HepG2 (cell line): ENCODE results near the gene ENC1. TPM values are rescaled to one million over a fixed set of nuclear protein-coding genes. Genes with fewer than 3 reads are reported as not detected.

ENCODE experiments used
- ATAC-seq: fragments of 200-7000 bp; cut with Tn5 transposase; 3 replicates; pipeline ENCODE4 v1.9.1; 2020; ENCODE audit warnings: mild to moderate bottlenecking, moderate library complexity
- BruUV-seq: library from RNA; stranded (reverse); fragments of 400-500 nt; replicated peaks from 2 replicates; lab custom pipeline; 2021; lab: Mats Ljungman, UMichigan
- CTCF ChIA-PET: fragments of 300-600 bp; formaldehyde crosslinking; extraction: SDS; loops from one replicate; lab custom pipeline; 2021; ENCODE audit warnings: low total read pairs, inconsistent platforms, low intra/inter-chr PET ratio; lab: Yijun Ruan, JAX
- POLR2A ChIA-PET: fragments of 350-600 bp; sonication (Branson Sonifier 250); formaldehyde crosslinking; loops from one replicate; lab custom pipeline; 2020; ENCODE audit warnings: antibody characterized with exemption, inconsistent platforms; lab: Yijun Ruan, JAX
- DNase-seq: peaks from one replicate; pipeline ENCODE4 v3.0.0-alpha.2; 2015; ENCODE audit warnings: low spot score
- FAIRE-seq: peaks from 3 replicates; lab custom pipeline; 2011; peaks lifted over from hg19 to GRCh38; lab: Jason Lieb, UNC
- H2AFZ ChIP-seq: one replicate; pipeline ENCODE4 v1.6.1; 2011; ENCODE audit warnings: low read length, inconsistent platforms
- H3K27ac ChIP-seq: fragments of 300-600 bp; 3 replicates; pipeline ENCODE4 v1.8.0; 2011; ENCODE audit warnings: mixed run types, mild to moderate bottlenecking, mixed read lengths, low read length, inconsistent platforms; ENCODE audit not compliant: insufficient read depth; ENCODE audit errors: extremely low read length
- H3K27me3 ChIP-seq, 2 experiments: fragments of 200-600 bp in 1 of 2; 2 replicates in 1 of 2; 3 replicates in 1 of 2; pipeline versions ENCODE4 v1.6.0 to v1.8.0; 2011; ENCODE audit warnings: low read length in 2 of 2, mild to moderate bottlenecking in 2 of 2, moderate library complexity in 2 of 2, inconsistent platforms in 1 of 2; ENCODE audit not compliant: insufficient read depth in 2 of 2, control insufficient read depth in 1 of 2
- H3K36me3 ChIP-seq, 2 experiments: fragments of 200-600 bp in 1 of 2; replicated peaks in 1 of 2; 2 replicates in 1 of 2; 3 replicates in 1 of 2; pipeline versions ENCODE4 v1.5.1 to v1.8.0; 2011; ENCODE audit warnings: low read length in 2 of 2, inconsistent platforms in 1 of 2; ENCODE audit not compliant: insufficient read depth in 2 of 2, control insufficient read depth in 1 of 2
- H3K4me1 ChIP-seq: 2 replicates; pipeline ENCODE4 v1.5.1; 2012; ENCODE audit warnings: low read length, inconsistent platforms; ENCODE audit not compliant: insufficient read depth
- H3K4me2 ChIP-seq: 2 replicates; pipeline ENCODE4 v1.6.0; 2011; ENCODE audit warnings: low read depth, low read length, inconsistent platforms
- H3K4me3 ChIP-seq, 3 experiments: fragments of 200-600 bp in 1 of 3; sonication (generic), shearing (Covaris generic) in 1 of 3; replicated peaks in 1 of 3; 2 replicates each; pipeline ENCODE4 v1.5.1; 2011 to 2016; ENCODE audit warnings: low read length in 3 of 3, inconsistent platforms in 2 of 3, low read depth in 2 of 3, mild to moderate bottlenecking in 2 of 3, control low read depth in 1 of 3, mixed read lengths in 1 of 3; ENCODE audit not compliant: insufficient read depth in 1 of 3
- H3K79me2 ChIP-seq: one replicate; pipeline ENCODE4 v1.6.1; 2011; ENCODE audit warnings: low read length, inconsistent platforms; ENCODE audit not compliant: insufficient read depth
- H3K9ac ChIP-seq: 2 replicates; pipeline ENCODE4 v1.6.0; 2011; ENCODE audit warnings: mild to moderate bottlenecking, low read depth, low read length, inconsistent platforms; ENCODE audit not compliant: insufficient read depth
- H3K9me3 ChIP-seq: 2 replicates; pipeline ENCODE4 v1.5.1; 2012; ENCODE audit warnings: mild to moderate bottlenecking, low read length
- H4K20me1 ChIP-seq: 2 replicates; pipeline ENCODE4 v1.6.0; 2011; ENCODE audit warnings: inconsistent platforms, mild to moderate bottlenecking, low read length, moderate library complexity; ENCODE audit not compliant: insufficient read depth
- GMEB1 ChIP-seq: sonication (generic); formaldehyde crosslinking; IDR thresholded peaks from 2 replicates; pipeline ENCODE4 v1.5.1; 2020; ENCODE audit warnings: missing genetic modification reagents, mild to moderate bottlenecking, borderline replicate concordance
- HDAC2 ChIP-seq: sonication (generic); formaldehyde crosslinking; IDR thresholded peaks from 2 replicates; pipeline ENCODE4 v1.4.0; 2020; ENCODE audit warnings: missing genetic modification reagents
- HMGXB4 ChIP-seq, 2 experiments: sonication (generic) in 1 of 2; formaldehyde crosslinking in 1 of 2; IDR thresholded peaks; 2 replicates each; pipeline versions ENCODE4 v1.4.0 to v1.6.1; 2018 to 2020; ENCODE audit warnings: missing genetic modification reagents in 2 of 2, borderline replicate concordance in 1 of 2, low read depth in 1 of 2, mild to moderate bottlenecking in 1 of 2, missing biosample characterization in 1 of 2
- HOXA9 ChIP-seq: sonication (generic); formaldehyde crosslinking; IDR thresholded peaks from 2 replicates; pipeline ENCODE4 v1.8.1; 2022; ENCODE audit warnings: missing genetic modification reagents, mild to moderate bottlenecking, moderate library complexity, borderline replicate concordance
- KLF15 ChIP-seq: sonication (generic); formaldehyde crosslinking; IDR thresholded peaks from 2 replicates; pipeline ENCODE4 v1.8.1; 2023; ENCODE audit warnings: borderline replicate concordance, mild to moderate bottlenecking, inconsistent platforms, missing genetic modification reagents, mixed read lengths
- MBD4 ChIP-seq: IDR thresholded peaks from 2 replicates; pipeline ENCODE4 v1.6.1; 2012; ENCODE audit warnings: low read length, inconsistent platforms, borderline replicate concordance
- REXO4 ChIP-seq: sonication (generic); formaldehyde crosslinking; IDR thresholded peaks from 2 replicates; pipeline ENCODE4 v1.8.0; 2022; ENCODE audit warnings: missing genetic modification reagents, mild to moderate bottlenecking, borderline replicate concordance
- ZNF224 ChIP-seq: sonication (generic); formaldehyde crosslinking; IDR thresholded peaks from 2 replicates; pipeline ENCODE4 v1.5.0; 2020; ENCODE audit warnings: mild to moderate bottlenecking, missing genetic modification reagents
- ZNF431 ChIP-seq: sonication (generic); formaldehyde crosslinking; IDR thresholded peaks from 2 replicates; pipeline ENCODE4 v1.9.0; 2022; ENCODE audit warnings: missing genetic modification reagents, low read depth, mild to moderate bottlenecking, borderline replicate concordance
- ZNF720 ChIP-seq: sonication (generic); formaldehyde crosslinking; IDR thresholded peaks from 2 replicates; pipeline ENCODE4 v1.4.0; 2020; ENCODE audit warnings: missing genetic modification reagents
- ZNF768 ChIP-seq: sonication (generic); formaldehyde crosslinking; IDR thresholded peaks from 2 replicates; pipeline ENCODE4 v1.4.0; 2020; ENCODE audit warnings: missing genetic modification reagents
- WGBS: methylation state at CpG from one replicate; pipeline ENCODE4 v1.1.6; 2017; ENCODE audit warnings: low lambda C conversion rate; 5-methylcytosine and 5-hydroxymethylcytosine counted together
- in situ Hi-C: cut with HindIII; loops from 2 replicates; pipeline ENCODE4 v1.10.0; 2017; ENCODE audit warnings: low pct_unique_long_range_greater_than_20kb; ENCODE audit not compliant: extremely low pct_ligation_motif_present
- intact Hi-C: fragments of 100-400 bp; cut with micrococcal nuclease; formaldehyde crosslinking; loops from one replicate; pipeline ENCODE4 v1.10.0; 2022; ENCODE audit not compliant: unreplicated experiment
- polyA plus RNA-seq, 8 experiments: library from polyadenylated mRNA; depleted of rRNA in 3 of 8; stranded (reverse) in 7 of 8; unstranded in 1 of 8; fragments of >200 nt; fragmentation: Illumina TruSeq in 4 of 8; extraction: Trizol in 4 of 8; gene quantifications; 2 replicates each; pipeline versions ENCODE4 v1.2.1 to v1.2.3, GENCODE V29; 2011 to 2016; ENCODE audit warnings: low read depth in 4 of 8, missing spikeins in 1 of 8, mixed read lengths in 1 of 8; ENCODE audit not compliant: insufficient read depth in 1 of 8
- total RNA-seq, 5 experiments: library from RNA; depleted of rRNA; stranded (reverse); fragments of >200 nt; fragmentation: Illumina TruSeq; extraction: Trizol; gene quantifications; 2 replicates each; pipeline ENCODE4 v1.2.3, GENCODE V29; 2016; ENCODE audit warnings: low read depth in 1 of 5
- TF ChIP-seq, protein P1 (sequence below): sonication (generic); formaldehyde crosslinking; IDR thresholded peaks from 2 replicates; pipeline ENCODE4 v1.8.1; 2023; ENCODE audit warnings: mild to moderate bottlenecking, missing genetic modification reagents
- TF ChIP-seq, protein P2 (sequence below): IDR thresholded peaks from 2 replicates; pipeline ENCODE4 v1.6.1; 2016; ENCODE audit warnings: low read depth, missing genetic modification reagents, missing compliant biosample characterization

Gene ENC1
- total and polyA plus RNA-seq, 2 of the 13 experiments (the other 11 are each of a cell fraction or from before 2014, with no cell fraction given), result 63.8 to 64.4 TPM

GRCh38 chr5:74624501-74624900 lies 16.0 kb downstream of the ENC1 start:
- no peak overlapping the region for H3K4me2 ChIP-seq
- FAIRE-seq, result no peak
- H3K4me1 ChIP-seq, result peaks cover 46% of the 10 kb centered on the region
- ChIA-PET POLR2A (no interaction called here), CTCF (no interaction called here)
- in situ Hi-C loops (no loop called here), intact Hi-C loops (no loop called here)
- WGBS, result 98% methylated on average over 4 of the region's 4 CpGs
- no peak for ATAC-seq
- no peaks in the 10 kb centered on the region for H3K79me2 ChIP-seq
- H3K27me3 ChIP-seq, result no peaks in the 10 kb centered on the region
- BruUV-seq, result no TSS peak
- no peak overlapping the region for H3K4me3 ChIP-seq
- H3K27ac ChIP-seq, result no peak overlapping the region
- peaks cover 12% of the 10 kb centered on the region; the same call in 1 of the 2 replicates for H4K20me1 ChIP-seq
- H3K36me3 ChIP-seq, result peaks cover 5 to 10% of the 10 kb centered on the region in 2 experiments
- H2AFZ ChIP-seq, result no peak overlapping the region
- no peak for DNase-seq
- peaks cover 4% of the 10 kb centered on the region; the same call in 1 of the 2 replicates for H3K9me3 ChIP-seq
- no peak overlapping the region for H3K9ac ChIP-seq
- TF ChIP-seq REXO4 (CRISPR knock-in tag), result no peak
- TF ChIP-seq GMEB1 (CRISPR knock-in tag), result no peak
- TF ChIP-seq, protein P1, sequence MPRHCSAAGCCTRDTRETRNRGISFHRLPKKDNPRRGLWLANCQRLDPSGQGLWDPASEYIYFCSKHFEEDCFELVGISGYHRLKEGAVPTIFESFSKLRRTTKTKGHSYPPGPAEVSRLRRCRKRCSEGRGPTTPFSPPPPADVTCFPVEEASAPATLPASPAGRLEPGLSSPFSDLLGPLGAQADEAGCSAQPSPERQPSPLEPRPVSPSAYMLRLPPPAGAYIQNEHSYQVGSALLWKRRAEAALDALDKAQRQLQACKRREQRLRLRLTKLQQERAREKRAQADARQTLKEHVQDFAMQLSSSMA (CRISPR knock-in tag), result no peak
- TF ChIP-seq ZNF720 (CRISPR knock-in tag), result no peak
- TF ChIP-seq MBD4, result no peak
- TF ChIP-seq, protein P2, sequence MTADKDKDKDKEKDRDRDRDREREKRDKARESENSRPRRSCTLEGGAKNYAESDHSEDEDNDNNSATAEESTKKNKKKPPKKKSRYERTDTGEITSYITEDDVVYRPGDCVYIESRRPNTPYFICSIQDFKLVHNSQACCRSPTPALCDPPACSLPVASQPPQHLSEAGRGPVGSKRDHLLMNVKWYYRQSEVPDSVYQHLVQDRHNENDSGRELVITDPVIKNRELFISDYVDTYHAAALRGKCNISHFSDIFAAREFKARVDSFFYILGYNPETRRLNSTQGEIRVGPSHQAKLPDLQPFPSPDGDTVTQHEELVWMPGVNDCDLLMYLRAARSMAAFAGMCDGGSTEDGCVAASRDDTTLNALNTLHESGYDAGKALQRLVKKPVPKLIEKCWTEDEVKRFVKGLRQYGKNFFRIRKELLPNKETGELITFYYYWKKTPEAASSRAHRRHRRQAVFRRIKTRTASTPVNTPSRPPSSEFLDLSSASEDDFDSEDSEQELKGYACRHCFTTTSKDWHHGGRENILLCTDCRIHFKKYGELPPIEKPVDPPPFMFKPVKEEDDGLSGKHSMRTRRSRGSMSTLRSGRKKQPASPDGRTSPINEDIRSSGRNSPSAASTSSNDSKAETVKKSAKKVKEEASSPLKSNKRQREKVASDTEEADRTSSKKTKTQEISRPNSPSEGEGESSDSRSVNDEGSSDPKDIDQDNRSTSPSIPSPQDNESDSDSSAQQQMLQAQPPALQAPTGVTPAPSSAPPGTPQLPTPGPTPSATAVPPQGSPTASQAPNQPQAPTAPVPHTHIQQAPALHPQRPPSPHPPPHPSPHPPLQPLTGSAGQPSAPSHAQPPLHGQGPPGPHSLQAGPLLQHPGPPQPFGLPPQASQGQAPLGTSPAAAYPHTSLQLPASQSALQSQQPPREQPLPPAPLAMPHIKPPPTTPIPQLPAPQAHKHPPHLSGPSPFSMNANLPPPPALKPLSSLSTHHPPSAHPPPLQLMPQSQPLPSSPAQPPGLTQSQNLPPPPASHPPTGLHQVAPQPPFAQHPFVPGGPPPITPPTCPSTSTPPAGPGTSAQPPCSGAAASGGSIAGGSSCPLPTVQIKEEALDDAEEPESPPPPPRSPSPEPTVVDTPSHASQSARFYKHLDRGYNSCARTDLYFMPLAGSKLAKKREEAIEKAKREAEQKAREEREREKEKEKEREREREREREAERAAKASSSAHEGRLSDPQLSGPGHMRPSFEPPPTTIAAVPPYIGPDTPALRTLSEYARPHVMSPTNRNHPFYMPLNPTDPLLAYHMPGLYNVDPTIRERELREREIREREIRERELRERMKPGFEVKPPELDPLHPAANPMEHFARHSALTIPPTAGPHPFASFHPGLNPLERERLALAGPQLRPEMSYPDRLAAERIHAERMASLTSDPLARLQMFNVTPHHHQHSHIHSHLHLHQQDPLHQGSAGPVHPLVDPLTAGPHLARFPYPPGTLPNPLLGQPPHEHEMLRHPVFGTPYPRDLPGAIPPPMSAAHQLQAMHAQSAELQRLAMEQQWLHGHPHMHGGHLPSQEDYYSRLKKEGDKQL (CRISPR knock-in tag), result no peak
- no peak for TF ChIP-seq ZNF224 (CRISPR knock-in tag)
- TF ChIP-seq HOXA9 (CRISPR knock-in tag), result no peak
- TF ChIP-seq ZNF431 (CRISPR knock-in tag), result no peak
- no peak for TF ChIP-seq ZNF768 (CRISPR knock-in tag)
- no peak for TF ChIP-seq HDAC2 (CRISPR knock-in tag)
- TF ChIP-seq HMGXB4 (CRISPR knock-in tag; IDR thresholded peaks at IDR 0.05; ENCODE audit: borderline replicate concordance in 1 of 2, low read depth in 1 of 2), result no peak
- TF ChIP-seq KLF15 (CRISPR knock-in tag), result no peak
